Peyer's patch (tissue), 4 donors: ENCODE data around the gene GNS.

Experiments used
- CTCF ChIP-seq, 6 experiments: fragments of 450-650 bp in 4 of 6; fragments of 200-600 bp in 2 of 6; sonication (generic) in 1 of 6; IDR thresholded peaks; one replicate each; pipeline ENCODE4 v1.5.1; 2017 to 2019; ENCODE audit warnings: antibody characterized with exemption in 6 of 6, mild to moderate bottlenecking in 3 of 6, moderate library complexity in 1 of 6
- POLR2A ChIP-seq, 2 donors: fragments of 450-650 bp; IDR thresholded peaks; one replicate each; pipeline ENCODE4 v1.5.1; 2017; ENCODE audit warnings: antibody characterized with exemption in 2 of 2, mild to moderate bottlenecking in 2 of 2, moderate library complexity in 2 of 2

- no peak for TF ChIP-seq CTCF (IDR thresholded peaks at IDR 0.05)
- TF ChIP-seq POLR2A (IDR thresholded peaks at IDR 0.05): no peak
These were observed 67.9 kb downstream of the GNS start for GRCh38 chr12:64691227-64691794.
